Measurements from ENCODE around the gene CYB5D1. TPM values are rescaled to one million over a fixed set of nuclear protein-coding genes. Genes with fewer than 3 reads are reported as not detected.
A peak's percentile ranks its signal among the peaks of the same experiment; 100 is the strongest.

The CYB5D1 gene
- total RNA-seq, 1 donor from 2014 or later, result 9.2 TPM

DNA sequence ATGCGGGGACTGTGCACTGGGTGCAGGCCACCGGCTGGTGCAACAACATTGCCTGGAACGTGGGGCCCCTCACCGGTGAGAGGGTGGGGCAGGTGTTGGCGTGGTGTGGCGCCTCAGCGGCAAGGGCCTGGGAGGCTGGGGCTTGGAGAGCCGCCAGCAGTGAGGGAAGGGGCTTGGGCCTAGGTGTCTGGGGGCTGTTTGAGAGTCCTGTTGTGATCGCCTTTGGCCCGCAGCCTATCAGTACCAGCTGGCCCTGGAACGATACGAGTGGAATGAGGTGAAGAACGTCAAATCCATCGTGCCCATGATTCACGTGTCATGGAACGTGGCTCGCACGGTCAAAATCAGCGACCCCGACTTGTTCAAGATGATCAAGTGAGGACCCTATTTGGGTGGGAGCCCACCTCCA is 5.5 kb upstream of the CYB5D1 start:
- Mint-ChIP-seq H3K4me1 (ENCODE audit: low read depth, unreplicated experiment) (peaks cover 18% of the 10 kb centered on the region), H3K4me3 (ENCODE audit: unreplicated experiment) (peak overlapping the region; percentile 57), H3K9me3 (ENCODE audit: unreplicated experiment) (peaks cover 19% of the 10 kb centered on the region), H3K36me3 (ENCODE audit: unreplicated experiment) (no peaks in the 10 kb centered on the region), H3K27ac (ENCODE audit: unreplicated experiment) (no peak overlapping the region), H3K27me3 (ENCODE audit: unreplicated experiment) (peaks cover 31% of the 10 kb centered on the region)
- DNase-seq, result no peak
- TF ChIP-seq, protein P1, sequence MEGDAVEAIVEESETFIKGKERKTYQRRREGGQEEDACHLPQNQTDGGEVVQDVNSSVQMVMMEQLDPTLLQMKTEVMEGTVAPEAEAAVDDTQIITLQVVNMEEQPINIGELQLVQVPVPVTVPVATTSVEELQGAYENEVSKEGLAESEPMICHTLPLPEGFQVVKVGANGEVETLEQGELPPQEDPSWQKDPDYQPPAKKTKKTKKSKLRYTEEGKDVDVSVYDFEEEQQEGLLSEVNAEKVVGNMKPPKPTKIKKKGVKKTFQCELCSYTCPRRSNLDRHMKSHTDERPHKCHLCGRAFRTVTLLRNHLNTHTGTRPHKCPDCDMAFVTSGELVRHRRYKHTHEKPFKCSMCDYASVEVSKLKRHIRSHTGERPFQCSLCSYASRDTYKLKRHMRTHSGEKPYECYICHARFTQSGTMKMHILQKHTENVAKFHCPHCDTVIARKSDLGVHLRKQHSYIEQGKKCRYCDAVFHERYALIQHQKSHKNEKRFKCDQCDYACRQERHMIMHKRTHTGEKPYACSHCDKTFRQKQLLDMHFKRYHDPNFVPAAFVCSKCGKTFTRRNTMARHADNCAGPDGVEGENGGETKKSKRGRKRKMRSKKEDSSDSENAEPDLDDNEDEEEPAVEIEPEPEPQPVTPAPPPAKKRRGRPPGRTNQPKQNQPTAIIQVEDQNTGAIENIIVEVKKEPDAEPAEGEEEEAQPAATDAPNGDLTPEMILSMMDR (IDR thresholded peaks at IDR 0.05; ENCODE audit: partially characterized antibody, unreplicated experiment), result no peak

DNA sequence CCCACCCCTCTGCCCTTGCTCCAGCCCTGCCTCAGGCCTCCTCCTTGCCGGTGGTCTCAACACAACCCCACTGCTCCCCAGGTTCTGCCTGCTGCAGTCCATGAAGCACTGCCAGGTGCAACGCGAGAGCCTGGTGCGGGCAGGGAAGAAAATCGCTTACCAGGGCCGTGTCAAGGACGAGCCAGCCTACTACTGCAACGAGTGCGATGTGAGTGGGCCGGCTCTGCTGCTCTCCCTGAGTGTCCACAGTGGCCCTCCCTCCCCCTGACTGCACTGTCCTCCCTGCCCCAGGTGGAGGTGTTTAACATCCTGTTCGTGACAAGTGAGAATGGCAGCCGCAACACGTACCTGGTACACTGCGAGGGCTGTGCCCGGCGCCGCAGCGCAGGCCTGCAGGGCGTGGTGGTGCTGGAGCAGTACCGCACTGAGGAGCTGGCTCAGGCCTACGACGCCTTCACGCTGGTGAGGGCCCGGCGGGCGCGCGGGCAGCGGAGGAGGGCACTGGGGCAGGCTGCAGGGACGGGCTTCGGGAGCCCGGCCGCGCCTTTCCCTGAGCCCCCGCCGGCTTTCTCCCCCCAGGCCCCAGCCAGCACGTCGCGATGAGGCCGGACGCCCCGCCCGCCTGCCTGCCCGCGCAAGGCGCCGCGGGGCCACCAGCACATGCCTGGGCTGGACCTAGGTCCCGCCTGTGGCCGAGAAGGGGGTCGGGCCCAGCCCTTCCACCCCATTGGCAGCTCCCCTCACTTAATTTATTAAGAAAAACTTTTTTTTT is 4.7 kb upstream of the CYB5D1 start:
- H3K4me1 Mint-ChIP-seq (ENCODE audit: low read depth, unreplicated experiment), result peaks cover 18% of the 10 kb centered on the region
- DNase-seq, result no peak
- no peak overlapping the region for H3K27ac Mint-ChIP-seq (ENCODE audit: unreplicated experiment)
- H3K9me3 Mint-ChIP-seq (ENCODE audit: unreplicated experiment), result peaks cover 19% of the 10 kb centered on the region
- peaks cover 30% of the 10 kb centered on the region for H3K27me3 Mint-ChIP-seq (ENCODE audit: unreplicated experiment)
- TF ChIP-seq, protein P1 (IDR thresholded peaks at IDR 0.05; ENCODE audit: partially characterized antibody, unreplicated experiment), result no peak
- no peak overlapping the region for H3K4me3 Mint-ChIP-seq (ENCODE audit: unreplicated experiment)
- H3K36me3 Mint-ChIP-seq (ENCODE audit: unreplicated experiment), result no peaks in the 10 kb centered on the region

DNA sequence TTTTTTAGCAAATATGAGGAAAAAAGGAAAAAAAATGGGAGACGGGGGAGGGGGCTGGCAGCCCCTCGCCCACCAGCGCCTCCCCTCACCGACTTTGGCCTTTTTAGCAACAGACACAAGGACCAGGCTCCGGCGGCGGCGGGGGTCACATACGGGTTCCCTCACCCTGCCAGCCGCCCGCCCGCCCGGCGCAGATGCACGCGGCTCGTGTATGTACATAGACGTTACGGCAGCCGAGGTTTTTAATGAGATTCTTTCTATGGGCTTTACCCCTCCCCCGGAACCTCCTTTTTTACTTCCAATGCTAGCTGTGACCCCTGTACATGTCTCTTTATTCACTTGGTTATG is 4.1 kb upstream of the CYB5D1 start:
- Mint-ChIP-seq H3K27ac (ENCODE audit: unreplicated experiment) (peak overlapping the region; percentile 76), H3K36me3 (ENCODE audit: unreplicated experiment) (no peaks in the 10 kb centered on the region), H3K27me3 (ENCODE audit: unreplicated experiment) (peaks cover 28% of the 10 kb centered on the region), H3K4me1 (ENCODE audit: low read depth, unreplicated experiment) (peaks cover 20% of the 10 kb centered on the region), H3K4me3 (ENCODE audit: unreplicated experiment) (peak overlapping the region; percentile 75), H3K9me3 (ENCODE audit: unreplicated experiment) (peaks cover 19% of the 10 kb centered on the region)
- TF ChIP-seq, protein P1 (IDR thresholded peaks at IDR 0.05; ENCODE audit: partially characterized antibody, unreplicated experiment), result no peak
- peak; percentile 40 for DNase-seq

DNA sequence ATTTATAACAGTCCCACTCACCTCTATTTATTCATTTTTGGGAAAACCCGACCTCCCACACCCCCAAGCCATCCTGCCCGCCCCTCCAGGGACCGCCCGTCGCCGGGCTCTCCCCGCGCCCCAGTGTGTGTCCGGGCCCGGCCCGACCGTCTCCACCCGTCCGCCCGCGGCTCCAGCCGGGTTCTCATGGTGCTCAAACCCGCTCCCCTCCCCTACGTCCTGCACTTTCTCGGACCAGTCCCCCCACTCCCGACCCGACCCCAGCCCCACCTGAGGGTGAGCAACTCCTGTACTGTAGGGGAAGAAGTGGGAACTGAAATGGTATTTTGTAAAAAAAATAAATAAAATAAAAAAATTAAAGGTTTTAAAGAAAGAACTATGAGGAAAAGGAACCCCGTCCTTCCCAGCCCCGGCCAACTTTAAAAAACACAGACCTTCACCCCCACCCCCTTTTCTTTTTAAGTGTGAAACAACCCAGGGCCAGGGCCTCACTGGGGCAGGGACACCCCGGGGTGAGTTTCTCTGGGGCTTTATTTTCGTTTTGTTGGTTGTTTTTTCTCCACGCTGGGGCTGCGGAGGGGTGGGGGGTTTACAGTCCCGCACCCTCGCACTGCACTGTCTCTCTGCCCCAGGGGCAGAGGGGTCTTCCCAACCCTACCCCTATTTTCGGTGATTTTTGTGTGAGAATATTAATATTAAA is 3.6 kb upstream of the CYB5D1 start:
- TF ChIP-seq, protein P1 (IDR thresholded peaks at IDR 0.05; ENCODE audit: partially characterized antibody, unreplicated experiment), result no peak
- H3K4me3 Mint-ChIP-seq (ENCODE audit: unreplicated experiment), result peak overlapping the region; percentile 75
- H3K9me3 Mint-ChIP-seq (ENCODE audit: unreplicated experiment), result peaks cover 19% of the 10 kb centered on the region
- no peaks in the 10 kb centered on the region for H3K36me3 Mint-ChIP-seq (ENCODE audit: unreplicated experiment)
- DNase-seq, result no peak
- peak overlapping the region; percentile 76 for H3K27ac Mint-ChIP-seq (ENCODE audit: unreplicated experiment)
- peaks cover 22% of the 10 kb centered on the region for H3K4me1 Mint-ChIP-seq (ENCODE audit: low read depth, unreplicated experiment)
- peaks cover 28% of the 10 kb centered on the region for H3K27me3 Mint-ChIP-seq (ENCODE audit: unreplicated experiment)

Measured in glutamatergic neuron (in vitro differentiated cells).